Measurements from ENCODE around the gene BPTF. TPM values are rescaled to one million over a fixed set of nuclear protein-coding genes. Genes with fewer than 3 reads are reported as not detected.

Gene BPTF
- polyA plus RNA-seq, 1 of the 3 experiments (the other 2 are of a cell fraction), result 61.4 TPM

DNA sequence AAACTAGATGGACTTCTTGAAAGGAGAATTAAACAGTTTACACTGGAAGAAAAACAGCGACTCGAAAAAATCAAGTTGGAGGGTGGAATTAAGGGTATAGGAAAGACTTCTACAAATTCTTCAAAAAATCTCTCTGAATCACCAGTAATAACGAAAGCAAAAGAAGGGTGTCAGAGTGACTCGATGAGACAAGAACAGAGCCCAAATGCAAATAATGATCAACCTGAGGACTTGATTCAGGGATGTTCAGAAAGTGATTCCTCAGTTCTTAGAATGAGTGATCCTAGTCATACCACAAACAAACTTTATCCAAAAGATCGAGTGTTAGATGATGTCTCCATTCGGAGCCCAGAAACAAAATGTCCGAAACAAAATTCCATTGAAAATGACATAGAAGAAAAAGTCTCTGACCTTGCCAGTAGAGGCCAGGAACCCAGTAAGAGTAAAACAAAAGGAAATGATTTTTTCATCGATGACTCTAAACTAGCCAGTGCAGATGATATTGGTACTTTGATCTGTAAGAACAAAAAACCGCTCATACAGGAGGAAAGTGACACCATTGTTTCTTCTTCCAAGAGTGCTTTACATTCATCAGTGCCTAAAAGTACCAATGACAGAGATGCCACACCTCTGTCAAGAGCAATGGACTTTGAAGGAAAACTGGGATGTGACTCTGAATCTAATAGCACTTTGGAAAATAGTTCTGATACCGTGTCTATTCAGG is 85.9 kb downstream of the BPTF start:
- POLR2A ChIA-PET, result no interaction called here
- Histone ChIP-seq H3K27ac (ENCODE audit: low read depth in 2 of 2, low read length in 1 of 2) (no peak overlapping the region), H3K79me2 (ENCODE audit: insufficient read depth) (peaks cover 26% of the 10 kb centered on the region; the same call in 1 of the 2 replicates), H3F3A (replicated peaks; ENCODE audit: insufficient read depth) (peaks cover 30% of the 10 kb centered on the region), H3K9me3 (no peaks in the 10 kb centered on the region), H3K27me3 (ENCODE audit: insufficient read depth) (no peaks in the 10 kb centered on the region), H3K4me2 (no peak overlapping the region), H3K4me3 (ENCODE audit: low read depth in 2 of 2, low read length in 1 of 2) (no peak overlapping the region), H3K36me3 (replicated peaks in 1 of 2; ENCODE audit: control insufficient read depth in 1 of 2, insufficient read depth in 2 of 2, low read length in 1 of 2) (peaks cover 67 to 78% of the 10 kb centered on the region in 2 experiments), H2AFZ (ENCODE audit: low read depth) (no peak overlapping the region), H4K20me1 (ENCODE audit: insufficient read depth) (no peaks in the 10 kb centered on the region), H3K9ac (no peak overlapping the region), H3K9me2 (no peaks in the 10 kb centered on the region), H3K4me1 (ENCODE audit: control insufficient read depth in 1 of 2, insufficient read depth in 2 of 2, low read depth in 1 of 2, low read length in 1 of 2) (peaks cover 3 to 9% of the 10 kb centered on the region in 2 experiments; a peak in 3 of 4 replicates)
- WGBS (ENCODE audit: low lambda C conversion rate), result 96% methylated on average over 10 of the region's 10 CpGs
- TF ChIP-seq RCOR1 (IDR thresholded peaks at IDR 0.05; ENCODE audit: low read length), result no peak
- TF ChIP-seq, protein P1, sequence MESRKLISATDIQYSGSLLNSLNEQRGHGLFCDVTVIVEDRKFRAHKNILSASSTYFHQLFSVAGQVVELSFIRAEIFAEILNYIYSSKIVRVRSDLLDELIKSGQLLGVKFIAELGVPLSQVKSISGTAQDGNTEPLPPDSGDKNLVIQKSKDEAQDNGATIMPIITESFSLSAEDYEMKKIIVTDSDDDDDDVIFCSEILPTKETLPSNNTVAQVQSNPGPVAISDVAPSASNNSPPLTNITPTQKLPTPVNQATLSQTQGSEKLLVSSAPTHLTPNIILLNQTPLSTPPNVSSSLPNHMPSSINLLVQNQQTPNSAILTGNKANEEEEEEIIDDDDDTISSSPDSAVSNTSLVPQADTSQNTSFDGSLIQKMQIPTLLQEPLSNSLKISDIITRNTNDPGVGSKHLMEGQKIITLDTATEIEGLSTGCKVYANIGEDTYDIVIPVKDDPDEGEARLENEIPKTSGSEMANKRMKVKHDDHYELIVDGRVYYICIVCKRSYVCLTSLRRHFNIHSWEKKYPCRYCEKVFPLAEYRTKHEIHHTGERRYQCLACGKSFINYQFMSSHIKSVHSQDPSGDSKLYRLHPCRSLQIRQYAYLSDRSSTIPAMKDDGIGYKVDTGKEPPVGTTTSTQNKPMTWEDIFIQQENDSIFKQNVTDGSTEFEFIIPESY (IDR thresholded peaks at IDR 0.05; ENCODE audit: borderline replicate concordance, low read depth), result no peak
- TF ChIP-seq GABPA (IDR thresholded peaks at IDR 0.05; ENCODE audit: low read depth), result no peak
- no peak for TF ChIP-seq RXRA (IDR thresholded peaks at IDR 0.05; ENCODE audit: borderline replicate concordance, low read depth)
- TF ChIP-seq, protein P2, sequence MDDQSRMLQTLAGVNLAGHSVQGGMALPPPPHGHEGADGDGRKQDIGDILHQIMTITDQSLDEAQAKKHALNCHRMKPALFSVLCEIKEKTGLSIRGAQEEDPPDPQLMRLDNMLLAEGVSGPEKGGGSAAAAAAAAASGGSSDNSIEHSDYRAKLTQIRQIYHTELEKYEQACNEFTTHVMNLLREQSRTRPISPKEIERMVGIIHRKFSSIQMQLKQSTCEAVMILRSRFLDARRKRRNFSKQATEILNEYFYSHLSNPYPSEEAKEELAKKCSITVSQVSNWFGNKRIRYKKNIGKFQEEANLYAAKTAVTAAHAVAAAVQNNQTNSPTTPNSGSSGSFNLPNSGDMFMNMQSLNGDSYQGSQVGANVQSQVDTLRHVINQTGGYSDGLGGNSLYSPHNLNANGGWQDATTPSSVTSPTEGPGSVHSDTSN (IDR thresholded peaks at IDR 0.05), result no peak
- TF ChIP-seq TCF12 (IDR thresholded peaks at IDR 0.05), result no peak
- TF ChIP-seq POLR2AphosphoS5 (IDR thresholded peaks at IDR 0.05; ENCODE audit: low read depth, low read length), result no peak
- TF ChIP-seq FOXJ3 (CRISPR knock-in tag; IDR thresholded peaks at IDR 0.05), result no peak
- no peak for TF ChIP-seq SIN3A (IDR thresholded peaks at IDR 0.05; ENCODE audit: borderline replicate concordance, low read depth, low read length)
- TF ChIP-seq RAD21 (IDR thresholded peaks at IDR 0.05; ENCODE audit: low read length), result no peak
- TF ChIP-seq, protein P3, sequence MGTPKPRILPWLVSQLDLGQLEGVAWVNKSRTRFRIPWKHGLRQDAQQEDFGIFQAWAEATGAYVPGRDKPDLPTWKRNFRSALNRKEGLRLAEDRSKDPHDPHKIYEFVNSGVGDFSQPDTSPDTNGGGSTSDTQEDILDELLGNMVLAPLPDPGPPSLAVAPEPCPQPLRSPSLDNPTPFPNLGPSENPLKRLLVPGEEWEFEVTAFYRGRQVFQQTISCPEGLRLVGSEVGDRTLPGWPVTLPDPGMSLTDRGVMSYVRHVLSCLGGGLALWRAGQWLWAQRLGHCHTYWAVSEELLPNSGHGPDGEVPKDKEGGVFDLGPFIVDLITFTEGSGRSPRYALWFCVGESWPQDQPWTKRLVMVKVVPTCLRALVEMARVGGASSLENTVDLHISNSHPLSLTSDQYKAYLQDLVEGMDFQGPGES (IDR thresholded peaks at IDR 0.05; ENCODE audit: low read depth, low read length), result no peak
- TF ChIP-seq ELF1 (IDR thresholded peaks at IDR 0.05), result no peak
- TF ChIP-seq NFIC (IDR thresholded peaks at IDR 0.05; ENCODE audit: borderline replicate concordance), result no peak
- no peak for TF ChIP-seq EP300 (IDR thresholded peaks at IDR 0.05; ENCODE audit: borderline replicate concordance in 1 of 2, low read depth in 1 of 2, low read length in 1 of 2)
- DNase-seq, result no peak
- CTCF ChIA-PET, result no interaction called here

Measured in SK-N-SH (cell line).